ENCODE results near the gene MAP3K7CL. TPM values are rescaled to one million over a fixed set of nuclear protein-coding genes. Genes with fewer than 3 reads are reported as not detected.

The MAP3K7CL gene, protein sequence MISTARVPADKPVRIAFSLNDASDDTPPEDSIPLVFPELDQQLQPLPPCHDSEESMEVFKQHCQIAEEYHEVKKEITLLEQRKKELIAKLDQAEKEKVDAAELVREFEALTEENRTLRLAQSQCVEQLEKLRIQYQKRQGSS
- 3.8 TPM for total RNA-seq

DNA sequence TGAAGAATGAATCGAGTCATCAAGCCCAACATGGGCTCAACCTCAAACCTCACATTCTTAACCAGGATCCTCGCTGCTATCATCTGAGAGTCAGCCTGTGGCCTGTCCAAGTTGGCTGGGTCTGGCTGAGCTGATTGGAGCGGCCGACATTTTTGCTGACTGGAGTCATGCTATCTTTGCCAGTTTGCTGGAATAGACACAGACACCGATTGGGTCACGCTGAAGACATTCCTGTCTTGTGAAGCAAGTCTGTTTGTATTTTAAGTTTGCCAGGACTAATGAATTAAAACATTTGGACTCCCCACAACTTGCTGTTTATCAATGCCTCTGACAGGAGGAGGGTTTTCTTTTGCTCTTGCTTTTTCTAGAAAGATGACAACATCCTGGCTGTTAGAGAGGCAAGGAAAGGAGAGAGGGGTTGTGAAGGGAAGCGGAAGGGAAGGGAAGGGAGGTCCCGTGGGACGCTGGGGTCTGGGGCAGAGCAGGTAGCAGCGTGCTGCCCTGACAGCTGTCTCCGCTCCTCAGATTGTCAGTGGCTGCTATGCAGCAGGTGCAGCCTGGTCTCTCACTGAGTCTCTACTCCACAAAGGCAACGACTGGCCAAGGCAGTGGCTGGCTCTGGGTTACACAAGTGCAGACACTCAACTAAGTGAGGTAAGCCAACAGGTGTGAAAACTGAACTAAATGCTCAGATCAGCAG, at the start of gene MAP3K7CL:
TSS of gene MAP3K7CL (plus strand) at position 375 of the 700 bp plus-strand sequence. CDS start 2,701 bp downstream, outside the sequence.

Small RNA genes within 50 kb of the gene (small RNA-seq; reads per million reads assigned to genes)
- not detected for gene RF00012 (ENCODE audit: low replicate concordance)
- gene RF00019 (ENCODE audit: low replicate concordance): not detected

Other genes with a start within 250 kb of the MAP3K7CL start
- 62.3 TPM for gene LTN1, start 137.8 kb upstream of the MAP3K7CL start, total RNA-seq
- 5.0 TPM for gene RWDD2B, start 111.3 kb upstream of the MAP3K7CL start, total RNA-seq
- 36.3 TPM for gene USP16, start 106.0 kb upstream of the MAP3K7CL start, total RNA-seq
- gene CCT8, start 57.0 kb upstream of the MAP3K7CL start, total RNA-seq: 206 TPM
- gene BACH1, start 168.3 kb downstream of the MAP3K7CL start, total RNA-seq: 91.7 TPM